Measurements from ENCODE around the gene GANC. TPM values are rescaled to one million over a fixed set of nuclear protein-coding genes. Genes with fewer than 3 reads are reported as not detected.

The GANC gene
- total RNA-seq, 1 donor from 2014 or later, result 12.5 TPM

DNA sequence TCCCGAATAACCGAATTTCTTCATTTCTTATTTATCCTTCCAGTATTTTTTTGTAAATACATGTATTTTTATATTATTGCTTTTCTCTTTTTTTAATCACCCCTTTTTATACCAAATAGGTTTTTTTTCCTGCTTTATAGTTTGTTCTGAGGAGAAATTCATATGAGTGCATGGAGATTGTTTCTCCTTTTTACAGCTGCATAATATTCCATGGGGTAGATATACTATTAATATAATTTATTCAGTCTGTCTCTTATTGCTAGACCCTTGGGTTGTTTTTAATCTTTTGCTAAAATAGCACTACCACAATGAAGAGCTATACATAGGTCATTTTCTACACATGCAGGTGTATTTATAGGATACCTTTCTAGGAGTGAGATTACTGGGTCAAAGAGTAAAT lies 3.8 kb downstream of the GANC start:
- no peak overlapping the region for H2AFZ ChIP-seq (ENCODE audit: low read depth, low read length)
- no peaks in the 10 kb centered on the region for H3K36me3 Mint-ChIP-seq (ENCODE audit: low read depth, unreplicated experiment)
- no peaks in the 10 kb centered on the region for H3K9me3 ChIP-seq (ENCODE audit: insufficient read depth, low read depth, low read length)
- peaks cover 30% of the 10 kb centered on the region for H3K79me2 ChIP-seq (ENCODE audit: insufficient read depth, low read length)
- H3K9me3 Mint-ChIP-seq (ENCODE audit: unreplicated experiment), result no peaks in the 10 kb centered on the region
- H3K27me3 ChIP-seq (ENCODE audit: insufficient read depth, low read length), result no peaks in the 10 kb centered on the region
- H3K27ac ChIP-seq (ENCODE audit: low read depth, low read length), result no peak overlapping the region
- peaks cover 25% of the 10 kb centered on the region for H3K4me1 ChIP-seq (ENCODE audit: insufficient read depth, low read length)
- peaks cover 8% of the 10 kb centered on the region for H4K20me1 ChIP-seq (ENCODE audit: insufficient read depth, low read length)
- H3K9ac ChIP-seq (ENCODE audit: low read length), result no peak overlapping the region
- no peak overlapping the region for H3K4me3 ChIP-seq (ENCODE audit: insufficient read depth, low read depth, low read length)
- DNase-seq (ENCODE audit: low read depth) (no peak), FAIRE-seq (no peak)
- H3K27me3 Mint-ChIP-seq (ENCODE audit: low read depth, unreplicated experiment), result no peaks in the 10 kb centered on the region
- H3K36me3 ChIP-seq (ENCODE audit: insufficient read depth, low read length), result no peaks in the 10 kb centered on the region
- H3K4me2 ChIP-seq (ENCODE audit: low read length), result no peak overlapping the region
- H3K4me3 Mint-ChIP-seq (ENCODE audit: unreplicated experiment), result no peak overlapping the region
- TF ChIP-seq, protein P1, sequence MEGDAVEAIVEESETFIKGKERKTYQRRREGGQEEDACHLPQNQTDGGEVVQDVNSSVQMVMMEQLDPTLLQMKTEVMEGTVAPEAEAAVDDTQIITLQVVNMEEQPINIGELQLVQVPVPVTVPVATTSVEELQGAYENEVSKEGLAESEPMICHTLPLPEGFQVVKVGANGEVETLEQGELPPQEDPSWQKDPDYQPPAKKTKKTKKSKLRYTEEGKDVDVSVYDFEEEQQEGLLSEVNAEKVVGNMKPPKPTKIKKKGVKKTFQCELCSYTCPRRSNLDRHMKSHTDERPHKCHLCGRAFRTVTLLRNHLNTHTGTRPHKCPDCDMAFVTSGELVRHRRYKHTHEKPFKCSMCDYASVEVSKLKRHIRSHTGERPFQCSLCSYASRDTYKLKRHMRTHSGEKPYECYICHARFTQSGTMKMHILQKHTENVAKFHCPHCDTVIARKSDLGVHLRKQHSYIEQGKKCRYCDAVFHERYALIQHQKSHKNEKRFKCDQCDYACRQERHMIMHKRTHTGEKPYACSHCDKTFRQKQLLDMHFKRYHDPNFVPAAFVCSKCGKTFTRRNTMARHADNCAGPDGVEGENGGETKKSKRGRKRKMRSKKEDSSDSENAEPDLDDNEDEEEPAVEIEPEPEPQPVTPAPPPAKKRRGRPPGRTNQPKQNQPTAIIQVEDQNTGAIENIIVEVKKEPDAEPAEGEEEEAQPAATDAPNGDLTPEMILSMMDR (IDR thresholded peaks at IDR 0.05; ENCODE audit: insufficient read depth, low read depth, low read length), result no peak
- no peak for TF ChIP-seq EZH2 (IDR thresholded peaks at IDR 0.05; ENCODE audit: insufficient read depth, low read length)
- H3K27ac Mint-ChIP-seq (ENCODE audit: unreplicated experiment), result no peak overlapping the region
- H3K4me1 Mint-ChIP-seq (ENCODE audit: low read depth, unreplicated experiment), result peaks cover 8% of the 10 kb centered on the region

DNA sequence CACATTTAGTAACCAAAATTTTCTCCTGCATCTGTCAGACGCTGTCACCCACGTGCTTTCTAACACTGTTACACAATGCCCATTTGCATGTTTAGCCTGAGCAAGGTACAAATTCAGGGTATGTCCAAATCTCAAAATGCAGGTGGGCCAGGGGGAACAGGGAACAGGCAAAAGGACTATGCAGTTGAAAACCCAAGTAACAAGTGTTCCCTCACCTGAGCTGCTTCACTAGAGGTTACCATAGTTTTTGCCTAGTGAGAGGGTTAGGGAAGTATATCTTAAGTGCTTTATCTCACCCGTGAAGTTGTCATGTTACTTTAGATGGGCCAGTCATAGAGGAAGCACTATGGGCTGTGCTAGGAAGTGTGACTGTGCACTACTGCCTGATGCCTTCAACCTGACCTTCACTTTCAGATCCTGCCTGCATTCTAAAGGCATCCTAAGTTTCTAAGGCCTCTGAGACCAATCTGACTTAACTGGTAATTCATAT lies 6.3 kb downstream of the GANC start:
- Histone ChIP-seq H3K4me1 (ENCODE audit: insufficient read depth, low read length) (peaks cover 19% of the 10 kb centered on the region), H2AFZ (ENCODE audit: low read depth, low read length) (no peak overlapping the region), H3K9me3 (ENCODE audit: insufficient read depth, low read depth, low read length) (no peaks in the 10 kb centered on the region), H4K20me1 (ENCODE audit: insufficient read depth, low read length) (no peaks in the 10 kb centered on the region), H3K4me3 (ENCODE audit: insufficient read depth, low read depth, low read length) (no peak overlapping the region), H3K36me3 (ENCODE audit: insufficient read depth, low read length) (no peaks in the 10 kb centered on the region), H3K27ac (ENCODE audit: low read depth, low read length) (no peak overlapping the region), H3K9ac (ENCODE audit: low read length) (no peak overlapping the region), H3K27me3 (ENCODE audit: insufficient read depth, low read length) (no peaks in the 10 kb centered on the region), H3K4me2 (ENCODE audit: low read length) (no peak overlapping the region), H3K79me2 (ENCODE audit: insufficient read depth, low read length) (peaks cover 18% of the 10 kb centered on the region)
- FAIRE-seq (no peak), DNase-seq (ENCODE audit: low read depth) (no peak)
- peaks cover 3% of the 10 kb centered on the region for H3K4me1 Mint-ChIP-seq (ENCODE audit: low read depth, unreplicated experiment)
- H3K4me3 Mint-ChIP-seq (ENCODE audit: unreplicated experiment), result no peak overlapping the region
- H3K9me3 Mint-ChIP-seq (ENCODE audit: unreplicated experiment), result no peaks in the 10 kb centered on the region
- peaks cover 2% of the 10 kb centered on the region for H3K36me3 Mint-ChIP-seq (ENCODE audit: low read depth, unreplicated experiment)
- TF ChIP-seq, protein P1 (IDR thresholded peaks at IDR 0.05; ENCODE audit: insufficient read depth, low read depth, low read length), result no peak
- no peak for TF ChIP-seq EZH2 (IDR thresholded peaks at IDR 0.05; ENCODE audit: insufficient read depth, low read length)
- H3K27me3 Mint-ChIP-seq (ENCODE audit: low read depth, unreplicated experiment), result no peaks in the 10 kb centered on the region
- no peak overlapping the region for H3K27ac Mint-ChIP-seq (ENCODE audit: unreplicated experiment)

DNA sequence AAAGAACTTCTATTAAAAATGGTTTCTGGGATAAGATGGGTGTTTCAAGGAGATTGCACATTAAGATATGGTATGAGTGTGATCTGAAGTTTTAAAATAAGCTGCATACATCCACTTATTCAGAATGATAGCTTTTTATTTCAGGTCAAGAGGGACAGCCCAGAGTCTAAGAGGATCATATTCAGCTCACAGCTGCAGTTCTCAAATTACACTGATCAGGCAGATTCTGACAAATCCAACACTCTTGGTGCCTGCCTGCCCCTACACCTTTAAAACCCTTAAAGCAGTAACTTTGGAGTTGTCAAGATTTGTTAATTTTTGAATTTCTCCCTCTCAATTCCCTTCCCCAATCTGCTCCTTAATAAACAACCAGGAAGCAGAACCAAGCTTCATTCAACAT lies 9.3 kb downstream of the GANC start:
- Histone ChIP-seq H2AFZ (ENCODE audit: low read depth, low read length) (no peak overlapping the region), H3K9ac (ENCODE audit: low read length) (no peak overlapping the region), H3K27me3 (ENCODE audit: insufficient read depth, low read length) (no peaks in the 10 kb centered on the region), H4K20me1 (ENCODE audit: insufficient read depth, low read length) (no peaks in the 10 kb centered on the region), H3K4me1 (ENCODE audit: insufficient read depth, low read length) (no peaks in the 10 kb centered on the region), H3K79me2 (ENCODE audit: insufficient read depth, low read length) (no peaks in the 10 kb centered on the region), H3K4me3 (ENCODE audit: insufficient read depth, low read depth, low read length) (no peak overlapping the region), H3K36me3 (ENCODE audit: insufficient read depth, low read length) (no peaks in the 10 kb centered on the region), H3K9me3 (ENCODE audit: insufficient read depth, low read depth, low read length) (no peaks in the 10 kb centered on the region), H3K27ac (ENCODE audit: low read depth, low read length) (no peak overlapping the region), H3K4me2 (ENCODE audit: low read length) (no peak overlapping the region)
- H3K27me3 Mint-ChIP-seq (ENCODE audit: low read depth, unreplicated experiment), result no peaks in the 10 kb centered on the region
- no peaks in the 10 kb centered on the region for H3K9me3 Mint-ChIP-seq (ENCODE audit: unreplicated experiment)
- DNase-seq (ENCODE audit: low read depth) (no peak), FAIRE-seq (no peak)
- no peak overlapping the region for H3K27ac Mint-ChIP-seq (ENCODE audit: unreplicated experiment)
- no peak overlapping the region for H3K4me3 Mint-ChIP-seq (ENCODE audit: unreplicated experiment)
- H3K36me3 Mint-ChIP-seq (ENCODE audit: low read depth, unreplicated experiment), result peaks cover 2% of the 10 kb centered on the region
- H3K4me1 Mint-ChIP-seq (ENCODE audit: low read depth, unreplicated experiment), result no peaks in the 10 kb centered on the region
- TF ChIP-seq, protein P1 (IDR thresholded peaks at IDR 0.05; ENCODE audit: insufficient read depth, low read depth, low read length), result no peak
- no peak for TF ChIP-seq EZH2 (IDR thresholded peaks at IDR 0.05; ENCODE audit: insufficient read depth, low read length)
